H1 (cell line): ENCODE results near the gene G3BP1. TPM values are rescaled to one million over a fixed set of nuclear protein-coding genes. Genes with fewer than 3 reads are reported as not detected.

ENCODE experiments used
- CTCF ChIA-PET: fragments of 300-600 bp; sonication (Branson Sonifier 250); formaldehyde crosslinking; loops from one replicate; lab custom pipeline; 2021; ENCODE audit not compliant: partially characterized antibody; lab: Charles Lee
- POLR2A ChIA-PET: fragments of 300-600 bp; sonication (Branson Sonifier 250); formaldehyde crosslinking; loops from one replicate; lab custom pipeline; 2021; ENCODE audit warnings: inconsistent platforms; ENCODE audit not compliant: partially characterized antibody; lab: Charles Lee
- DNase-seq, 2 experiments: peaks; one replicate each; pipeline versions ENCODE4 v3.0.0 to v3.0.0-alpha.2; 2010 to 2022; ENCODE audit warnings: low spot score in 2 of 2, low read depth in 1 of 2, mixed read lengths in 1 of 2
- FAIRE-seq: peaks from 2 replicates; lab custom pipeline; 2011; peaks lifted over from hg19 to GRCh38; lab: Jason Lieb, UNC
- H2AFZ ChIP-seq: 2 replicates; pipeline ENCODE4 v1.8.1; 2012; ENCODE audit warnings: low read length, inconsistent platforms
- H2AK5ac ChIP-seq: 2 replicates; pipeline ENCODE4 v1.6.1; 2013; ENCODE audit warnings: low read depth, low read length
- H2BK120ac ChIP-seq: replicated peaks from 2 replicates; pipeline ENCODE3; 2013; ENCODE audit warnings: low read depth, low read length, inconsistent platforms
- H2BK12ac ChIP-seq: 2 replicates; pipeline ENCODE4 v1.6.1; 2013; ENCODE audit warnings: low read depth, low read length
- H2BK15ac ChIP-seq: 2 replicates; pipeline ENCODE4 v1.6.1; 2013; ENCODE audit warnings: low read length
- H2BK20ac ChIP-seq: 2 replicates; pipeline ENCODE4 v1.6.1; 2013; ENCODE audit warnings: low read length
- H2BK5ac ChIP-seq: 2 replicates; pipeline ENCODE4 v1.6.1; 2013; ENCODE audit warnings: low read depth, low read length
- H3K14ac ChIP-seq: 2 replicates; pipeline ENCODE4 v1.6.1; 2013; ENCODE audit warnings: inconsistent platforms; ENCODE audit not compliant: insufficient read length
- H3K18ac ChIP-seq: 2 replicates; pipeline ENCODE4 v1.6.1; 2013; ENCODE audit warnings: low read length; ENCODE audit errors: extremely low read depth
- H3K23ac ChIP-seq: 2 replicates; pipeline ENCODE4 v1.6.1; 2013; ENCODE audit warnings: inconsistent platforms; ENCODE audit not compliant: insufficient read length
- H3K23me2 ChIP-seq: 2 replicates; pipeline ENCODE4 v1.6.1; 2013; ENCODE audit warnings: low read depth, low read length
- H3K27ac ChIP-seq: 2 replicates; pipeline ENCODE4 v1.6.1; 2011; ENCODE audit warnings: low read depth, low read length, inconsistent platforms
- H3K27me3 ChIP-seq, 4 experiments: replicated peaks in 1 of 4; 1 replicate in 1 of 4; 2 replicates in 3 of 4; pipeline versions ENCODE4 v1.6.1 to v1.8.1; 2011 to 2013; ENCODE audit warnings: low read length in 3 of 4, mild to moderate bottlenecking in 3 of 4, inconsistent platforms in 2 of 4, mixed read lengths in 2 of 4, moderate library complexity in 1 of 4; ENCODE audit not compliant: control insufficient read depth in 3 of 4, insufficient read depth in 3 of 4; ENCODE audit errors: extremely low read depth in 1 of 4
- H3K36me3 ChIP-seq, 4 experiments: 2 replicates each; pipeline versions ENCODE4 v1.6.1 to v1.8.1; 2011 to 2013; ENCODE audit warnings: mild to moderate bottlenecking in 4 of 4, low read length in 3 of 4, moderate library complexity in 2 of 4, control low read depth in 1 of 4, inconsistent platforms in 1 of 4; ENCODE audit not compliant: insufficient read depth in 4 of 4, control insufficient read depth in 2 of 4
- H3K4ac ChIP-seq: replicated peaks from 2 replicates; pipeline ENCODE3; 2013; ENCODE audit warnings: low read length, low read depth, mixed read lengths, inconsistent platforms; ENCODE audit not compliant: insufficient read length
- H3K4me1 ChIP-seq, 4 experiments: replicated peaks in 1 of 4; 1 replicate in 1 of 4; 2 replicates in 3 of 4; pipeline versions ENCODE4 v1.6.1 to v1.8.1; 2011 to 2013; ENCODE audit warnings: low read length in 3 of 4, inconsistent platforms in 2 of 4, mixed read lengths in 1 of 4; ENCODE audit not compliant: insufficient read depth in 4 of 4, control insufficient read depth in 3 of 4
- H3K4me2 ChIP-seq, 2 experiments: 2 replicates each; pipeline versions ENCODE4 v1.6.1 to v1.8.1; 2011 to 2013; ENCODE audit warnings: low read depth in 2 of 2, low read length in 2 of 2, control low read depth in 1 of 2, inconsistent platforms in 1 of 2, mild to moderate bottlenecking in 1 of 2; ENCODE audit not compliant: insufficient read depth in 1 of 2
- H3K4me3 ChIP-seq, 4 experiments: fragments of 200-600, 300-600 bp in 1 of 4; sonication (generic), shearing (Covaris generic), sonication (Bioruptor Twin) in 1 of 4; 2 replicates each; pipeline versions ENCODE4 v1.5.1 to v1.8.1; 2011 to 2016; ENCODE audit warnings: low read length in 4 of 4, low read depth in 3 of 4, control low read depth in 2 of 4, inconsistent platforms in 2 of 4, mild to moderate bottlenecking in 2 of 4, mixed read lengths in 1 of 4, moderate library complexity in 1 of 4; ENCODE audit not compliant: insufficient read depth in 2 of 4; ENCODE audit errors: extremely low read depth in 1 of 4
- H3K56ac ChIP-seq: replicated peaks from 2 replicates; pipeline ENCODE3; 2013; ENCODE audit warnings: low read depth, mild to moderate bottlenecking, mixed read lengths, low read length, inconsistent platforms; ENCODE audit not compliant: insufficient read length
- H3K79me1 ChIP-seq: 2 replicates; pipeline ENCODE4 v1.6.1; 2013; ENCODE audit warnings: low read depth, low read length, control low read depth
- H3K79me2 ChIP-seq, 2 experiments: 2 replicates each; pipeline versions ENCODE4 v1.6.1 to v1.8.1; 2012 to 2013; ENCODE audit warnings: low read length in 2 of 2, mild to moderate bottlenecking in 2 of 2, inconsistent platforms in 1 of 2; ENCODE audit not compliant: insufficient read depth in 2 of 2, control insufficient read depth in 1 of 2
- H3K9ac ChIP-seq, 4 experiments: replicated peaks in 1 of 4; 1 replicate in 1 of 4; 2 replicates in 3 of 4; pipeline versions ENCODE4 v1.6.1 to v1.8.1; 2011 to 2013; ENCODE audit warnings: low read depth in 3 of 4, low read length in 3 of 4, control low read depth in 2 of 4, mild to moderate bottlenecking in 2 of 4, moderate library complexity in 2 of 4, inconsistent platforms in 1 of 4; ENCODE audit errors: extremely low read depth in 1 of 4
- H3K9me3 ChIP-seq, 2 experiments: 2 replicates each; pipeline versions ENCODE4 v1.6.1 to v1.8.1; 2012 to 2013; ENCODE audit warnings: mild to moderate bottlenecking in 2 of 2, moderate library complexity in 2 of 2, control low read depth in 1 of 2, inconsistent platforms in 1 of 2, low read depth in 1 of 2, low read length in 1 of 2, mixed read lengths in 1 of 2; ENCODE audit not compliant: insufficient read depth in 2 of 2
- H4K20me1 ChIP-seq, 2 experiments: replicated peaks in 1 of 2; 2 replicates each; pipeline versions ENCODE3 to v1.8.1; 2011 to 2013; ENCODE audit warnings: inconsistent platforms in 2 of 2, low read length in 2 of 2, mild to moderate bottlenecking in 1 of 2; ENCODE audit not compliant: insufficient read depth in 2 of 2, control insufficient read depth in 1 of 2
- H4K5ac ChIP-seq: 2 replicates; pipeline ENCODE4 v1.6.1; 2013; ENCODE audit warnings: low read length, low read depth, mixed read lengths, inconsistent platforms; ENCODE audit not compliant: insufficient read length
- H4K8ac ChIP-seq: 2 replicates; pipeline ENCODE4 v1.8.0; 2013; ENCODE audit warnings: mild to moderate bottlenecking, moderate library complexity, low read length, inconsistent platforms; ENCODE audit not compliant: insufficient read depth; ENCODE audit errors: extremely low read depth
- H4K91ac ChIP-seq: replicated peaks from 2 replicates; pipeline ENCODE3; 2013; ENCODE audit warnings: low read length, mixed read lengths, inconsistent platforms; ENCODE audit not compliant: insufficient read length
- ASH2L ChIP-seq: fragments of 200-600, 300-600 bp; sonication (generic); IDR thresholded peaks from one replicate; pipeline ENCODE4 v1.7.1; 2017; ENCODE audit warnings: low read length
- CHD1 ChIP-seq: IDR thresholded peaks from 2 replicates; pipeline ENCODE4 v1.6.1; 2012; ENCODE audit warnings: low read depth, low read length, improper control_type of control experiment
- CHD2 ChIP-seq: IDR thresholded peaks from 2 replicates; pipeline ENCODE4 v1.6.1; 2012; ENCODE audit warnings: low read length, improper control_type of control experiment
- EGR1 ChIP-seq: IDR thresholded peaks from 2 replicates; pipeline ENCODE4 v1.6.1; 2011; ENCODE audit warnings: low read depth, low read length, borderline replicate concordance
- GABPA ChIP-seq: IDR thresholded peaks from 2 replicates; pipeline ENCODE4 v1.6.1; 2011; ENCODE audit warnings: mild to moderate bottlenecking, low read length, moderate library complexity, borderline replicate concordance; ENCODE audit not compliant: insufficient read depth
- HDAC2 ChIP-seq, 2 experiments: fragments of 300-600 bp in 1 of 2; sonication (generic) in 1 of 2; IDR thresholded peaks; 2 replicates each; pipeline ENCODE4 v1.6.1; 2011 to 2012; ENCODE audit warnings: low read depth in 2 of 2, low read length in 2 of 2, mild to moderate bottlenecking in 2 of 2, moderate library complexity in 2 of 2, borderline replicate concordance in 1 of 2, inconsistent platforms in 1 of 2
- KDM4A ChIP-seq: IDR thresholded peaks from one replicate; pipeline ENCODE4 v1.7.1; 2012; ENCODE audit warnings: low read depth, mild to moderate bottlenecking, moderate library complexity, low read length, inconsistent platforms; ENCODE audit not compliant: severe bottlenecking
- SP4 ChIP-seq: IDR thresholded peaks from 2 replicates; pipeline ENCODE4 v1.6.1; 2012; ENCODE audit warnings: low read length, inconsistent platforms
- TEAD4 ChIP-seq: IDR thresholded peaks from 2 replicates; pipeline ENCODE4 v1.6.1; 2012; ENCODE audit warnings: low read depth, low read length, inconsistent platforms, mixed read lengths
- ZNF274 ChIP-seq: IDR thresholded peaks from 2 replicates; pipeline ENCODE4 v1.7.0; 2012; ENCODE audit warnings: low read length, borderline replicate concordance; ENCODE audit errors: extremely low read depth
- WGBS, 2 experiments: shearing (Covaris generic) in 1 of 2; methylation state at CpG; one replicate each; pipeline versions ENCODE4 v1.1.6 to v1.1.7; 2013 to 2015; ENCODE audit warnings: low lambda C conversion rate in 2 of 2, mixed read lengths in 2 of 2, inconsistent platforms in 1 of 2, low coverage in 1 of 2, missing lambda C conversion rate in 1 of 2; ENCODE audit not compliant: insufficient replicate concordance in 2 of 2, insufficient coverage in 1 of 2, insufficient read length in 1 of 2; ENCODE audit errors: extremely low coverage in 1 of 2, missing lambda C conversion rate in 1 of 2; 5-methylcytosine and 5-hydroxymethylcytosine counted together
- polyA plus RNA-seq, 7 experiments: library from polyadenylated mRNA; depleted of rRNA in 3 of 7; stranded (reverse) in 5 of 7; unstranded in 2 of 7; fragments of >200 nt in 5 of 7; fragments of 200-250 nt in 2 of 7; gene quantifications; 1 replicate in 5 of 7; 2 replicates in 1 of 7; 4 replicates in 1 of 7; pipeline versions ENCODE4 v1.2.1 to v1.2.3, GENCODE V29; 2011 to 2013; ENCODE audit warnings: missing spikeins in 2 of 7, mixed read lengths in 2 of 7
- total RNA-seq: library from RNA; stranded (reverse); fragmentation: NEBNext Ultra II Directional; extraction: Animal tissue kit (Norgen Biotek cat#: 25700); gene quantifications from 2 replicates; pipeline ENCODE4 v1.2.1, GENCODE V29; 2021

The G3BP1 gene
- total and polyA plus RNA-seq, 2 of the 8 experiments (the other 6 are each of a cell fraction or from before 2014, with no cell fraction given): 71.2 to 516 TPM

DNA sequence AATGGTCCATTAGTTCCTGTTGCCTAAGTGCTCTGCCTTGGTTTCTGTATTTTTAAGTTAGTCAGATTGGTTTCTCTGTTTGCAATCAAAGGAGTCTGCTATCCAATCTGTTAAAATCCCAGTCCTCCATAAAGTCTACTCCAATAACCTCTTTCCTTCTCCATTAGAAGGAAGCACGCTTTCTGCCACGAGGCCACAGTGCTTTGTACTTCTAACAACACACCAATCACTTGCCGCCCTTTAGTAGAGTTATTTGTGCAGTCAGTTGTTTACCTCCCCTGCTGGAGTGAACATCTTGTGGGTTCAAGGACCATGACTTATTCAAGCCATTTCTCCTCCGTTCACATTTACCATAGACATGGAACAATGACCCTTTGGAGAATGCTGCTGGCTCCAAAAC lies 83.9 kb downstream of the G3BP1 start:
- Histone ChIP-seq H3K27ac (no peak overlapping the region), H3K4me1 (no peaks in the 10 kb centered on the region), H2BK5ac (no peak overlapping the region), H2AFZ (no peak overlapping the region), H2BK20ac (no peak overlapping the region), H3K79me2 (no peaks in the 10 kb centered on the region), H3K23me2 (no peaks in the 10 kb centered on the region), H4K20me1 (no peaks in the 10 kb centered on the region), H4K91ac (no peak overlapping the region), H4K8ac (no peak overlapping the region), H3K9me3 (no peaks in the 10 kb centered on the region), H3K14ac (no peak overlapping the region), H2BK120ac (no peak overlapping the region), H3K36me3 (no peaks in the 10 kb centered on the region), H3K4me2 (no peak overlapping the region), H3K9ac (no peak overlapping the region), H4K5ac (no peak overlapping the region), H3K56ac (no peak overlapping the region), H3K18ac (no peak overlapping the region), H2BK15ac (no peak overlapping the region), H2BK12ac (no peak overlapping the region), H3K4ac (no peak overlapping the region), H3K79me1 (no peaks in the 10 kb centered on the region), H3K27me3 (no peaks in the 10 kb centered on the region; a peak in 1 of 7 replicates), H3K4me3 (no peak overlapping the region), H2AK5ac (no peak overlapping the region), H3K23ac (no peak overlapping the region)
- POLR2A ChIA-PET: no interaction called here
- CTCF ChIA-PET: interaction anchor here (0.6 kb wide), 1 partner anchor 69 kb away, joined by 3 read pairs; the partner anchor contains the start of gene GLRA1
- DNase-seq (no peak), FAIRE-seq (no peak)
- 88% methylated on average over 4 of the region's 4 CpGs; no CpG with 5 or more reads in 1 of the 2 experiments for WGBS, 2 experiments
- TF ChIP-seq ZNF274 (no peak), HDAC2 (IDR thresholded peaks at IDR 0.05; ENCODE audit: borderline replicate concordance in 1 of 2, low read depth in 2 of 2, low read length in 2 of 2) (no peak), SP4 (no peak), ASH2L (no peak), EGR1 (no peak), CHD2 (no peak), KDM4A (no peak), CHD1 (no peak), TEAD4 (no peak), GABPA (no peak)
